HL-60/S4 treated with phorbol 12-myristate 13-acetate at 8.2 ng/mL for 4 days and 3 days (cell line): ENCODE measurements around the gene ITGBL1.
"Not testable (repeated sequence)": the region's sequence is repeated elsewhere in the genome, so short reads cannot be mapped to it uniquely, and the experiment has no call there.

Experiments
- in situ Hi-C: fragments of 300-500 bp; cut with MboI; formaldehyde crosslinking; loops from 2 replicates; pipeline ENCODE4 v1.15.0; 2022; ENCODE audit warnings: low sequenced_read_pairs

Gene ITGBL1

DNA sequence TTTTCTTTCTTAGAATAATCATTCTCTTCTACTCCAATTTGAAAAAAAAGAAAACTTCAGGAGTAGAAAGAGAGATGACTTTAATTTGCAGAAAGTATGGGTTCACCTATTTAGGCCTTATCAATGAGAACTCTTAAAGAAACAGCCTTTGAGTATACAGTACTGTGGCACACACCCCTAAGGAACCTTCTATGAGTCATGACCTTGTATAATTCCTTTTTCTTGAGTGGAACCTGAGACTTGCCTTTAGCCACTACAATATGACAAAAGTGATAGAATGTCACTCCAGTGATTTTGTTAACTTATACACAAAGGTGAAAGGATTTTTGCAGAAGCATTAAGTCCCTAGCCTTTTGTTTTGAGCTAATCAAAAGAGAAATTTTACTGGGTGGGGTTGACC is 58.7 kb downstream of the ITGBL1 start:
- in situ Hi-C loops, result no loop called here

DNA sequence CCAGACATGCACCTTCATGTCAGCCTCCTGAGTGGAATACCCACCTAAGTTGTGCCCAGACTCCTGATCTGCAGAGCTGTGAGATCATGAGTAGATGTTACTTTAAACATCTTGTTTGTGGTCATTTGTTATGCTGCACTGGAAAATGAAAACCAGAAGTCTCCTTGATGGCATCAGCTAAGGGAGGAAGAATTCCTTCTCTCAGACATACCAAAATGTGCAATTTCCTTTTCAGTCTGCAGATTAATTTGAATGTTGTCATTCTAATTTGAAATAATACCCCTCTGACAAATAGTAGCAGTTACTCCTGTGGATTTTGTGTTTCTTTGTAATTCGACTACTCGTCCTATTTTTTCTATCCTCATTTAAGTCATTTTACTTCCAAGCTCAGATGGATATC is 59.3 kb downstream of the ITGBL1 start:
- in situ Hi-C loops, result no loop called here

DNA sequence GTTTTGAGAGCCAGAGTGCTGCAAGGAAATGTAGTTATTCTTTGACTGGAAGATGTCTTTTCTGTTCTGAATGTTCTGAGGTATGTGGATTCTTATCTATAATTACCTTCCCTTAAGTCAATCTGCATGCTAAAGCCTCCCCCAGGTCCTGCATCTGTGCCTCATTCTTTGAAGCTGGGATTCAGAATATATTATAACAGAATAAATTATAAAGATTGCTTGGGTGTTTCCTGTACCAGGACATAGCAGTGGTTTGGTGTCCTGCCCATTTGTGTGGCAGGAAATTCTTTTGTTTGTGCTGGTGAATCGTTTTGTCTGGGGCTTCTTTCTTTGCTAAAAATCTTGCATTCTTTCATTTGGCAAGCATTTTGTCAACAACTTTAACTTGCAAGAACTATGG is 60.2 kb downstream of the ITGBL1 start:
- in situ Hi-C loops, result no loop called here

DNA sequence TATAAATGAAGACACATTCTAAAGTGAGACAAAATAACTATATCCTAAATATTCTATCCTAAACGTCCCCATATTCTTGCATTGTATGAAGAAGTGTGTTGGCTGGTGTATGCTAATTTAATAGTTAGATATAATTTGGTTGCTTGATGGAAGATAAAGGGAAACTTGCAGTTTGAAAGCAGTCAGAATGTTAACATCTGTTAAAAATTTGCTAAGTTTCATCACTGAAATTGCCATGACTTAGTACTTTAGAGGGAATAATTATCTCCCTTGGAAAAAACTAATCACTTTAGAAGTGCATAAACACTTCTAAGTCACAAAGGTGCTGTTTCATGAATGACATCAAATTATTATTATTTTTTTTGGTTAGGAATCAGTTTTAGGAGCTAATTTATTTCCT is 61.6 kb downstream of the ITGBL1 start:
- in situ Hi-C loops, result no loop called here

DNA sequence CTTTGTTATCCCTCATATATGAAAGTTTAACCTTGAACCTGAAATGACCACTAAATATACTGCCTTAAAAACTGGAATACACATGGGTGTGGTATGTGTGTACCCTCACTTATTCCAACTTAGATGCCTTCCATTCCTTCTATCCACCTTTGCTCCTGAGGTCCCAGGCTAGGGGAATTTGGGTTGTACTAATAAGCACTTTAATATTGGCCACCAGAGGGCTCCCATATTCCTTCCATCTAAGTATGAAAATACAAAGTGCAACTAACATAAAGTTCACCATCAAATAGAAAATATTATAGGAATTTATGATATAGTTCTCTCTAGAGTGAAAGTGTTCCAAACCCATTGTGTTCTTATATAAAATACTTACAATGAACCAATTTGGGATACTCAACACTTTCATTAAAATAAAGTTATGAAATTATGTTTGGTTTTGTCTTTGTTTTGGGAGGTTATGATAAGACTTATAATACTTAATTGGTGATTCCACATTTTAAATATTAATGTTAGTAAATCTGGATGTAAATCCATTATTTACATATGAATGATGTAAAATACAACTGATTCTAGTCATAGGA is 62.3 kb downstream of the ITGBL1 start:
- in situ Hi-C loops, result no loop called here

DNA sequence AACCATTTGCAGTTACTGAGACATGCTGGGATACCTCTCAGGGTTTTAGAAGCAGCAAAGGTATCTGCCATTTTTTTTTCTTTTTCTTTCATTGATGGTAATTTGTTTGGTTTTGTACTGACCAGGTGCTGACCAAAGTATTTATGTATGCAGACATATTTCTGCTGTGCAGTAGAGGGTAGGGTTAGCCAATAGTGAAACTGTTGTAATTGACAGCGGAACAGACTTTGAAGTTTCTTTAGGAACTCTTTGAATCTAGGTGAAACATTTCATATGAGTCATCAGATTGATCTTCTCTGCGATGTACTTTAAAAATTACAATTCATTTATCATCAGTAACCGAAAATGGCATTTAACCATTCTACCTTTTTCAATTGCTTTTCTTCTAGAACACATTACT is 63.0 kb downstream of the ITGBL1 start:
- in situ Hi-C loops, result no loop called here

DNA sequence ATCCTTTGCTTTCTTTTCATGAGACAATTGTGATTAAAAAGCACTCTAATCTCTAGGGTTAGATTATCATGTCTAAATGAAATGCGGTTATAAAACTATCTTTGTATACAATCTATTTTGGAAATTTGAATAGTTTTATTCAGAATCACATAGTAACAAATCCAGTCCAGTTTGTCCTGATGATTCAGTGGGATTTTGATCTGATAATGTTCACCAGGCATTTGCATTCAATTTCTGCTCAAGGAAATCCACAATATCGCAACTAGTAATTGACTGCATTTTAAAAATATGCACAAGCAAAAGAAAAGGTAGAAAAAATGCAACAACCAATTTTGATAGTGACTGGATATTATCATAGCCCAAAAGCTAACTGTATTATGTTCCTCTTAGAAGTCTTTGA is 63.8 kb downstream of the ITGBL1 start:
- in situ Hi-C loops, result no loop called here

DNA sequence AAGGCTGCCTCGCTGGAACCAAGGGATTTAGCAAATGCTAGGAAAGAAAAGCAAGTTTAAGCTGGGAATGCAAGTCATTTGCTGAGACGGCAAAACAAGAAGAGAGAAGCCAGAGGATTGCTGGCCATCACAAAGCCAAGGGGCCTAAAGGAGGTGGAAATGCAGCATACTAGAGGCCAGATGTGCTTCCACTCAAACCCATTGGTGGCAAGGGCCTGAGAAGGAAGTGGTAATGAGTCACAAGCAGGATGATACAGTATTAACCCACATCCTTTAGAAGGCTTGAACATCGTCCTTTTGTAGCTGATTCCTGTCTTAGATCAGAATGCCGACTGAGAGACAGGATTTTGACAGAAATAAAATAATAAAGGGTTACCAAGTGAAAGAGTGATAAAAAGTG is 68.2 kb downstream of the ITGBL1 start:
- in situ Hi-C loops, result no loop called here

DNA sequence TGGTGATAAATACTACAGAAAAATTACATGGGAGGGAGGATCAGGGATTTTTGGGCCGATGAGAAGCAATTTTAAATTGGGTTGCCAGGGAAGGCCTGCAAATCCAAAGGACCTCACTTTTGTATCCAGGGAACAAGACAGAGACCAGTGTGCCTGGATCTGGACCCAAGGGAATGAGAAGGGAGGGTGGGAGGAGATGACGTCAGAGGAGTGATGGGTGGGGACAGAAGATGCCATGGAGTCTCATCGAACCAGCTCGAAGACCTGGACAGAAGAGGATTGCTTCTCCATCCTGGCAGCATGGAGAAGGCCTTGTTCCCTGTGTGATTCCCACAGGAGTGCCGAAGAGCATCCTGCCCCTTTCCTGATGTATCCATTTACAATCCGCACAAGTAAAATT is 68.9 kb downstream of the ITGBL1 start:
- in situ Hi-C loops, result no loop called here

DNA sequence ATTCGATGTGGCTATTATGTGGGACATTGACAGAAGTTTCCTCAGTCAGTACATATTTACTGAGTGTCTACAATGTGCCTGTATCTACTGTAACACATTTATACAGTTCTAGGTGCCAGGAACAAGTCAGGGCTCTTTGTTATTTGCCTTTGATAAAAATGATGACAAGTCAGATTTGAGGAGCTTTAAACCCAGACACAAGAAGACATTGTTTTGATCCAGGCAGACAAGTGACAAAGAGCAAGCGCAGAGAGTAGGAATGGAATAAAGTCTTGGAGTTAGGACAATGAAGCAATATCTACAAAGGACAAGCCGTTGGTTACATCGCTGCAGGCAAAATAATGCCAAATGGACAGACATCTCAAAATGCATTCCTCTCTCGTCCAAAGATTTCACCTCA is 70.1 kb downstream of the ITGBL1 start:
- in situ Hi-C loops, result no loop called here

DNA sequence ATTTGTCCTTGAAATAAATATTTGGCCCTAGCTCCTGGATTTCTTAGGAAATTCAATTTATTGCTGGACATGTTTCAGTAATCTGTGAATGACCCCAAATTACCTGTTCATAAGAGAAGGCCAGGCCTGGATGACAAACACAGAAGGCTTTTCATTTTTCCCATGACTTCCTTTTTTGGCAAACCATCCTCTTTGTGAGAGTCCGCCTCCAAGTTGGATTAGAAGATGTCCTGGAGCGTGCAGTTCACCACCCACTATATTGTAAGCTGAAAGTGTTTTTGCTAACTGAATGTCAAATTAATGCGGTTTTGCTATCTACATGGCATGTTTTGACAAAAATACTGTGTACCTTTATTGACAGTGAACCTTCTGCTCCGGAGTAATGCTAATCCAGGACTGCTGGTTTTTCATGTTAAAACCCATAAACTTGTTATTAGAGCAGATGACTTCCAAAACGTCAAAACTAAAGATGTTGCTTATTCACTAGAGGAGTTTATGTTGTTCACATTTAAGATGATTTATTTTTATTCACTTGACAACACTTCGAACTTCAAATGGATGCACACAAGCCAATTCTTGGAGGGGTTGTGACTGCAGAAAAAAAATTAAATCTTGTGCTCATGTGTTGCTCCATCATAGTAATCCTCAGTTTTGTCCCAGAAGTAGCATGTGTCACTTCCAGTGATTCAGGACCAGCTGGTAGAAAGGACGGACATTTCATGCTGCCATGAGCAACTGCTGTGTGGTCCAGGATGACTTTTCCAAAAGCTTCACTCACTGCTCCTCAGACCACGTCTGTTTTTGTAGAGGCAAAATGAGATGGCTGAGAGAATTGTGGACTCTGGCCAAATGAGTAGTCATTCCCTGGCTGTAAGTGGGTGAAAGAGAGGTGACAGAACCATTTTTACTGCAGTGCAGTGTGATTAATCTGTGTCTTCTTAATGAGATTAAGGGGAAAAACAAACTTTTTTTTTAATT is 71.0 kb downstream of the ITGBL1 start:
- in situ Hi-C loops, result no loop called here

DNA sequence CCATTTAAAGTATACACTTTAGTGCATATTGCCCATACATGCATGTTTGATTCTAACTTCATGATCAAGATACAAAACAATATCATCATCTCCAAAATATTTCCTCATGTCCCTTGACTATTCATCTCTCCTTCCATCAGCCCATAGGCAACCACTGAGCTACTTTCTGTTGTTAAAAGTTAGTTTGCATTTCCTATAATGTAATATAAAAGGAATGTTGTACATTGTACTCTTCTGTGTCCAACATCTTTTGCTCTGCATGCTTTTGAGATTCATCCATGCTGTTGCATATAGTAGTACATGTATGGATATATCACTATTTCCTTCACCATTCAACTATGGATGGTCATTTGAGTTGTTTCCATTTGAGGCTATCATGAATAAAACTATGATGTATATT is 74.7 kb downstream of the ITGBL1 start:
- in situ Hi-C loops, result no loop called here

DNA sequence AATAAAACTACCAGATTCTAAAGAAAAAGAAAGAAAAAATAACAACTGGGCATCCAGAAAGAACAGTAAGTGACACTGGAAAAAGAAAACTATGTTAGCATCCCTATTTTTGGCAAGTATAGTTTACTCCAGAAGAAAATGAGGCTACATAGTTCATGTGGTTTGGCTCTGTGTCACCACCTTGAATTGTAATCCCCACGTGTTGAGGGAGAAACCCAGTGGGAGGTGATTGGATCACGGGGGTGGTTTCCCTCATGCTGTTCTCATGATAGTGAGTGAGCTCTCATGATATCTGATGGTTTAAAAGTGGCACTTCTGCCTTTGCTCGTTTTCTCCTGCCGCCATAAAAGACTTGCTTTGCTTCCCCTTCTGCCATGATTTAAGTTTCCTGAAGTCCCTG is 76.9 kb downstream of the ITGBL1 start:
- in situ Hi-C loops, result no loop called here

DNA sequence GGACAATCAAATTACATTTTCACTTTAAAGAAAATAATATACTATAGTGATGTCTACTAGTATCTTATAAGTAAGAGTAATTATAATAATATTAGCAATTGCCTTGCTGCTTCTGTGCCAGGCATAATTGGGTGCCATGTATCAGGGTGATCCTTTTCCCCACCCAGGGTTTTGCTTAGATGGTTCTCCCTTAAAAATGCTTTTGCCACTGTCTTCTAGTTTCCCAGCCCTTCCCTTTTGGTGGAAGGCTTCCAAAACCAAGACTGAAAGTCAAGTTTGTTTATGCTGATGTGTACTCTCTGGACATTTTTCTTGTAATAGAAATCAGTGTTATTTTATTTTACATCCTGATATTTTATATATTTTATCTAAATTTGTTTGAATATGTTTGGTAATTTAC is 77.8 kb downstream of the ITGBL1 start:
- in situ Hi-C loops, result no loop called here

DNA sequence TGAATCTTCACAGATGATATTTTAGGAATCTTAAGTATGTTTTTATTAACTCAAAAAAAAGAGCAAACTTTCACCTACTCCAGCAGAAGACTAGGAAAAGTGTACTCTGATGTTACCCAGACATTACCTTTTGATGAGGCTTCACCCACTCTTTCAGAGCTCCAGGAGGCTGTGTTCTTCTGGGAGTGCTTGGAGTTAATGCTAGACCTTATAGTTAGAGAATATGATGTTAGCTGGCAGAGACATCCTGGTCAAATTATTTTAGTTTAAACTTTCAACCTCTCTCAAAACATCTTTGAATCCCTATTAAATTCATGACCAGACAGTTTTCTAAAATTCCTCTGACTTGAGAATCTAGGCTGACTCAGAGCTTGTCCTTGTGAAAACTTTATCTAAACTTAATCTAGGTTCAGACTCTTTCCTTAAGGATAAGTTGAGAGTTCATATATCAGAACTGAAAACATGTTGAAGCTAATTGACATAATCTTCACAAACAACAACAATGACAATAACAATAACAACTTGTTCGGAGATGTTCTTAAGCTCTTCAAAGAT is 82.8 kb downstream of the ITGBL1 start:
- in situ Hi-C loops, result no loop called here

DNA sequence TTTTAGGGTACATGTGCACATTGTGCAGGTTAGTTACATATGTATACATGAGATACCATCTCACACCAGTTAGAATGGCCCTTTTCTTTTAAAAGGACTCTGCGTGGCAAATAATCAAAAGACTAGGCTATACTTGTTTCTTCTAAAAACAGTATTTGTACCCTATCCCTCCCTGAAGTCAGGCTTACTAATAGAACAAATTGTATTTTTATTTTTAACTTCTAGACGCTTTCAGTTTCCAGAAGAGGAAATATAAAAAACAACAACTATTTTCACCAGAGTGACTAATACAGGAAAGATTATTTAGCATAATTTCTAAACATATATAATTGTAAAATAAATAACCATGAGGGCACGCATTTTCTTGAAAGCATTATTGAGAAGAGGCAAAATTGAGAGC is 83.6 kb downstream of the ITGBL1 start:
- in situ Hi-C loops, result no loop called here

DNA sequence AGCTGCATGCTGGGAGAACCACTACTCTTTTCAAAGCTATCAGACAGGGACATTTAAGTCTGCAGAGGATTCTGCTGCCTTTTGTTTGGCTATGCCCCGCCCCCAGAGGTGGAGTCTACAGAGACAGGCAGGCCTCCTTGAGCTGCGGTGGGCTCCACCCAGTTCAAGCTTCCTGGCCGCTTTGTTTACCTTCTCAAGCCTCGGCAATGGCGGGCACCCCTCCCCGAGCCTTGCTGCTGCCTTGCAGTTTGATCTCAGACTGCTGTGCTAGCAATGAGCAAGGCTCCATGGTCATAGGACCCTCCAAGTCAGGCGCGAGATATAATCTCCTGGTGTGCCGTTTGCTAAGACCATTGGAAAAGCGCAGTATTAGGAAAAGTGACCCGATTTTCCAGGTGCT is 92.1 kb downstream of the ITGBL1 start:
- in situ Hi-C loops, result not testable (repeated sequence)

DNA sequence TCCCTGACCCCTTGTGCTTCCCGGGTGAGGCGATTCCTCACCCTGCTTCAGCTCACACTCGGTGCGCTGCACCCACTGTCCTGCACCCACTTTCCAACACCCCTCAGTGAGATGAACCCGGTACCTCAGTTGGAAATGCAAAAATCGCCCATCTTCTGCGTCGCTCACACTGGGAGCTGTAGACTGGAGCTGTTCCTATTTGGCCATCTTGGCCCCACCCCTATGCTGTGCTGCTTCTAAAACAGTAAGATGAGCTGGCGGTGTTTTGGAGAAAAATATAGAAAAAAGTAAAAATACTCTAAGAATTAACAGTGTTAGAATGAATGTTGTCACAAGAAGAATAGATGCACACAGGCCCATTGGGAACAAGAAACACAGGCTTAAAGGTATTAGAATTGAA is 92.5 kb downstream of the ITGBL1 start:
- in situ Hi-C loops, result no loop called here

DNA sequence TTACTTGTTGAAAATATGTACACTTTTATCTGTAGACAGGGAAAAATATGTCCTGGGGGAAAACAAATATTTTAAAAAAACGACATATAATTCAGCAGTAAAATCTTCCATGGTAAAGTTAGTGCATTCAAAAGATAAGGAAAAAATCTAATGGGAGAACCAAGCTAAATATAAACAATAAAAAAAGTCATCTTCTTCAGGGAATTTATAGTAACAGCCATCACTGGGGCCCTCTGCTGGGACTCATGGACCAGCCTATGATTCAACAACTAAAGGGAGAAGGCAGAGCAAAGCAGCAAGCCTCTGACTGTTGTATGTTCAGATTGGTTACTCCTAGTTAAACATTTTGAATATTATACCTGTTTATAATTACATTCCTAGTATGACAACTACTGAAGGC is 93.0 kb downstream of the ITGBL1 start:
- in situ Hi-C loops, result no loop called here

DNA sequence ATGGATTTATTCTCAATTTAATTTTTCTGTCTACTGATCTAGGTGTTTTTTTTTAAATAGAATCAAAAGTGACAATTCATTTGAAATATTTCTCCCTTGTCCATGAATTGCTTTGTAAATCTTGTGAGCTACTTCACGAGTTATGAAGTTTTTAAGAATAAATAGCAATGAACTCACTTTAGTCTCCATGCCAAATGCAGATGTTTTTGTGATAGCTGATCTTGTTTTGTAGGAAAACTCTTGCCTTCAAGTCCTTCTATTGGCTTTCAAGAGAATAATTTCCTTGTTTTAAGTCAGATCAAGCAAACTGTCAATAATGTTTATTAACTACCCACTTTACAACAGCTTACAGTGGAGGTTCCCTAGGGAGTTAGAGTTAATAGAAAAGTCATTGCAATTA is 99.8 kb downstream of the ITGBL1 start:
- in situ Hi-C loops, result no loop called here

DNA sequence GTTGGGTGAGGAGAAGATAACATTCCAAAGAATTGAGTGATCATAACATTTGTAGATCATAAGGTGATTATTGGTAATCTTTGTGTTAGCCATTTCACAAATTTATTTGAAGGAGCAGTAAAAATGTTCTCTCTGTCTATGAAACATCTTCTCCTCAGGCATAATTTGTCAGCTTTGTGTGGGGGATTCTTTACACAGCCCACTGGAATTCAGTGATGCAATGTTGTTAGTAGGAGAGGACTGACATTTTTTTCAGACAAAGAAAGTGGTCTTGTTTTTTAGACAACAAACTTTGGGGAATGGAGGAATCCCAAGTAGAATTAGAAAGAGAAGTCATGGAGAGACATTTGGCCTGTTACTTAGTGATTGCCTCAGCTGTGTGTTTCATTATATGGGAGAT is 100.3 kb downstream of the ITGBL1 start:
- in situ Hi-C loops, result no loop called here

DNA sequence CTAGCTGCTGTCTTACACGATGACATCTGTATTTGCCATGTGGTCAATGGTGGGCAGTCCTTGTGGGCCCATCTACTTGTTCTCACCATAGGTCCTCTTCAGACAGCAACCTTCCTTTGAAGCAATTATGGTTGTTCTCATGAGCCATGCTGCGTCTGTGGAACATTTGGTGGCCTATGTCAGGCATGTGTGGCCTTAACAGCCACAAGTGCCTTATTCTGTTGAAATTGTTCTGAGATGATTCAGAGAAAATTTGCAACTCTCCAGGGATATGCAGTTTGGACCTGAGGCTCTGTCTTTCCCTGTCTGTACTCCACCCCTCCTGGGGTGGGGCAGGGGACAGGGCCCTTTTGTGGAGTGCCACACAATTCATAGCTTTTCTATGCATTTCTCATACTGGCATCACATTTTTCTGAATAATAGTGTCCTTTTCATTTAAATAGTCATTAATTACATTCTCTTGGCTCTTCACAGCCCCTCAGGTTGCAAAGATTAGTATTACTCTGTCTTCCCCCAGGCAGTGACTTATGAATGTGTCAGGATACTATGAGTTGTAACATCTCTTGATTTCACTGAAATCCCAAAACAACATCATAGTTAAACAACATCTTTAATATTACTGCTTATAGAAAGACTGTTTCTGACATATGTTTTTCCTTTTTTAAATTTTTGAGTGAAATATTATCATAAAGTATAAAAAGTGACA is 102.1 kb downstream of the ITGBL1 start:
- in situ Hi-C loops, result no loop called here
